Measurements from ENCODE around the gene MAN1B1.

MAN1B1 gene

GRCh38 chr9:137143459-137143858, 56.7 kb downstream of the MAN1B1 start:
- H3K9me3 ChIP-seq (ENCODE audit: insufficient read depth, low read depth, low read length) = no peaks in the 10 kb centered on the region
- H3K4me3 ChIP-seq (ENCODE audit: low read length) = no peak overlapping the region
- H3K9ac ChIP-seq (ENCODE audit: low read depth, low read length) = no peak overlapping the region
- peaks cover 75% of the 10 kb centered on the region for H3K27me3 ChIP-seq (ENCODE audit: insufficient read depth, low read length)
- H3K4me1 ChIP-seq (ENCODE audit: insufficient read depth, low read length) = no peaks in the 10 kb centered on the region
- no peaks in the 10 kb centered on the region for H3K36me3 ChIP-seq (ENCODE audit: insufficient read depth, low read depth, low read length)
- H3K27ac ChIP-seq (ENCODE audit: low read length) = no peak overlapping the region

- Histone ChIP-seq H3K4me3 (ENCODE audit: low read length) (no peak overlapping the region), H3K9ac (ENCODE audit: low read depth, low read length) (no peak overlapping the region), H3K4me1 (ENCODE audit: insufficient read depth, low read length) (no peaks in the 10 kb centered on the region), H3K36me3 (ENCODE audit: insufficient read depth, low read depth, low read length) (no peaks in the 10 kb centered on the region), H3K9me3 (ENCODE audit: insufficient read depth, low read depth, low read length) (no peaks in the 10 kb centered on the region), H3K27me3 (ENCODE audit: insufficient read depth, low read length) (peaks cover 62% of the 10 kb centered on the region), H3K27ac (ENCODE audit: low read length) (no peak overlapping the region)
Measured at GRCh38 chr9:137145731-137146526, 59.1 kb downstream of the MAN1B1 start.

- Histone ChIP-seq H3K4me1 (ENCODE audit: insufficient read depth, low read length) (no peaks in the 10 kb centered on the region), H3K36me3 (ENCODE audit: insufficient read depth, low read depth, low read length) (no peaks in the 10 kb centered on the region), H3K9me3 (ENCODE audit: insufficient read depth, low read depth, low read length) (no peaks in the 10 kb centered on the region), H3K27ac (ENCODE audit: low read length) (no peak overlapping the region), H3K9ac (ENCODE audit: low read depth, low read length) (no peak overlapping the region), H3K4me3 (ENCODE audit: low read length) (no peak overlapping the region), H3K27me3 (ENCODE audit: insufficient read depth, low read length) (peaks cover 56% of the 10 kb centered on the region)
Measured at GRCh38 chr9:137146527-137146918, 59.7 kb downstream of the MAN1B1 start.

DNA sequence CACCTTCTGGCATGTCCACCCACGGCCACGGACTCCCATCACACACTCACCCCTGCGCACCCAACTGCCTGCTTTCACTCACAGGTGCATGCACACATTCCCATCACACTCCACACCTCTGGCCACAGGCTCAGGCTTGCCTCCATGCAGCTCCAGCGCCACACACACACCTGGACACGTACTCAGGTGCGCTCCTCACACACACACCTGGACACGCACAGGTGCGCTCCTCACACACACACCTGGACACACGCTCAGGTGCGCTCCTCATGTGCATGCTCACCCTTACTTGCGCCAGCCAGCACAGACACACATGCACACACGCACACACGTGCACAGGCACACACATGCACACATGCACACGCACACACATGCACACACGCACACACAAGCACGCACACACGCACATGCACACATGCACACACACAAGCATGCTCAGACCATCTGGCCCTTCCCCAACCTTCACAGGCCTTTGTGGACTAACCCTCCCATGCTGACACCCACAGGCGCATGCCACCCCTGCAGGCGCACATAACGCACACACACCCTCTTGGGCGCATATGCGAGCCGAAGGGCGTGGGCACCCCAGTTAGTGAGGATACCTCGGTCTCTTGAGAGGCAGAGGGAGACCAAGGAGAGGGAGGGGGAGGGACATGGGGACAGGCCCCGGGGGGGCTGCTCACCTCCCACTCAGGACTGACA, 60.5 kb downstream of the MAN1B1 start:
- Histone ChIP-seq H3K4me1 (ENCODE audit: insufficient read depth, low read length) (no peaks in the 10 kb centered on the region), H3K4me3 (ENCODE audit: low read length) (no peak overlapping the region), H3K9me3 (ENCODE audit: insufficient read depth, low read depth, low read length) (no peaks in the 10 kb centered on the region), H3K27ac (ENCODE audit: low read length) (no peak overlapping the region), H3K27me3 (ENCODE audit: insufficient read depth, low read length) (peaks cover 48% of the 10 kb centered on the region), H3K36me3 (ENCODE audit: insufficient read depth, low read depth, low read length) (no peaks in the 10 kb centered on the region), H3K9ac (ENCODE audit: low read depth, low read length) (no peak overlapping the region)

DNA sequence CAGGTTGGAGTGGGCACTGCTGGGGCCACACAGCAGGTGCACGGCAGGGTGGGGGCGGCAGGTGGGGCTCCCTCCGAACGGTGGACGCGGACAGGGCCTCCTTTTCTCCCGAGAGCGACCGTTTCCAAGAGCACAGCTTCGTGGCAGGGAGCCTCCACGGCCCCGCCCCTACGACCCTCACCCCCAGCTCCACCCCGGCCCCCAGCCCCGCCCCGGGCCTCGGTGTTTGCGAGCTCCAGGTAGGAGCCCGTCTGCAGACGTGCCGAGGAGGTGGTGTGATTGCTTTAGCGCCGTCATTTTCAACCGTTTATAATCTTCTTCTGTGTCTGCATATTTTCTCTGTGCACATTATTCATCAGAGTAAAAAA, 61.0 kb downstream of the MAN1B1 start:
- Histone ChIP-seq H3K27ac (ENCODE audit: low read length) (no peak overlapping the region), H3K36me3 (ENCODE audit: insufficient read depth, low read depth, low read length) (no peaks in the 10 kb centered on the region), H3K9me3 (ENCODE audit: insufficient read depth, low read depth, low read length) (no peaks in the 10 kb centered on the region), H3K27me3 (ENCODE audit: insufficient read depth, low read length) (peaks cover 43% of the 10 kb centered on the region), H3K9ac (ENCODE audit: low read depth, low read length) (no peak overlapping the region), H3K4me3 (ENCODE audit: low read length) (no peak overlapping the region), H3K4me1 (ENCODE audit: insufficient read depth, low read length) (no peaks in the 10 kb centered on the region)

DNA sequence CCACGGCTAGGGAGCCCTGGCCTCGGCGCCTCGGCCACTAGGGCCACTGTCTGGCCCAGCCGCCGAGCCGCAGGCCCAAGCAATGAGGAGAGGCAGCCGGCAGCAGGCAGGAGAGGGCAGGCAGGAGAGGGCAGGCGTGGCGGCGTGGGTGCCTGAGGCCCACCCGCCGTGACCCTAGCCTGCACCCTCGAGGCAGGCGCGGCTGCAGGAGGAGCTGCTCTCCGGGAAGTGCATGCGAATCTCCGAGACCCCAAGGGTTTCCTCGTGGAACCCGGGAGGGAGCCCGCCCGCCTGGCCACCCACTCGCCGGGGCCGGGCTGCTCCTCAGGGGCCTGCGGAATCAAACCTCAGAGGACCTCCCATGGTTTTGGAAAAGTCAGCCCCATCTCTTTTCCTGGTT, 61.5 kb downstream of the MAN1B1 start:
- Histone ChIP-seq H3K36me3 (ENCODE audit: insufficient read depth, low read depth, low read length) (no peaks in the 10 kb centered on the region), H3K4me3 (ENCODE audit: low read length) (no peak overlapping the region), H3K27ac (ENCODE audit: low read length) (no peak overlapping the region), H3K9ac (ENCODE audit: low read depth, low read length) (no peak overlapping the region), H3K9me3 (ENCODE audit: insufficient read depth, low read depth, low read length) (peaks cover 4% of the 10 kb centered on the region), H3K27me3 (ENCODE audit: insufficient read depth, low read length) (peaks cover 38% of the 10 kb centered on the region), H3K4me1 (ENCODE audit: insufficient read depth, low read length) (no peaks in the 10 kb centered on the region)

DNA sequence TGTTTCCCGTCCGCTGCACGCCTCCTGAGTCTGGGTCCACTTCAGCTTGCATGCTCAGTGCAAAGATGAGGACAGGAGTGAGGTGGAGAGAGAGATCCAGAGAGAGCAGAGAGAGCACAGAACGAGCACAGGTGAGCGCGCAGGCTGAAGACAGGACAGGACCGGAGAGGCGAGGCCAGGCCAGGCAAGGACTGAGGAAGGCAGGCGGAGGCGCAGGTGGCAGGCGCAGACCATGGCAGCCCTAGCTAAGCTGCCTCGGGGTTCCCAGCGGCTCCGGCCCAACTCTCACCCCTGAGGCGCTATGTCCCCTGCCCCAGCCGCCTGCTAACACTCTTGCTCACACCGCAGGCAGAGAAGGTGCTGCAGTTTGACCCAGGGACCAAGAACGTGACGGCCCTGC, 61.9 kb downstream of the MAN1B1 start:
- peaks cover 4% of the 10 kb centered on the region for H3K9me3 ChIP-seq (ENCODE audit: insufficient read depth, low read depth, low read length)
- H3K4me3 ChIP-seq (ENCODE audit: low read length) = no peak overlapping the region
- H3K4me1 ChIP-seq (ENCODE audit: insufficient read depth, low read length) = no peaks in the 10 kb centered on the region
- H3K27me3 ChIP-seq (ENCODE audit: insufficient read depth, low read length) = peaks cover 34% of the 10 kb centered on the region
- H3K9ac ChIP-seq (ENCODE audit: low read depth, low read length) = no peak overlapping the region
- H3K36me3 ChIP-seq (ENCODE audit: insufficient read depth, low read depth, low read length) = no peaks in the 10 kb centered on the region
- no peak overlapping the region for H3K27ac ChIP-seq (ENCODE audit: low read length)

GRCh38 chr9:137149363-137149762, 62.6 kb downstream of the MAN1B1 start:
- H3K9me3 ChIP-seq (ENCODE audit: insufficient read depth, low read depth, low read length) = peaks cover 4% of the 10 kb centered on the region
- H3K4me3 ChIP-seq (ENCODE audit: low read length) = no peak overlapping the region
- no peaks in the 10 kb centered on the region for H3K4me1 ChIP-seq (ENCODE audit: insufficient read depth, low read length)
- H3K9ac ChIP-seq (ENCODE audit: low read depth, low read length) = no peak overlapping the region
- no peak overlapping the region for H3K27ac ChIP-seq (ENCODE audit: low read length)
- peaks cover 29% of the 10 kb centered on the region; the same call in 1 of the 2 replicates for H3K27me3 ChIP-seq (ENCODE audit: insufficient read depth, low read length)
- no peaks in the 10 kb centered on the region for H3K36me3 ChIP-seq (ENCODE audit: insufficient read depth, low read depth, low read length)

GRCh38 chr9:137149942-137150616, 63.3 kb downstream of the MAN1B1 start:
- no peak overlapping the region for H3K4me3 ChIP-seq (ENCODE audit: low read length)

DNA sequence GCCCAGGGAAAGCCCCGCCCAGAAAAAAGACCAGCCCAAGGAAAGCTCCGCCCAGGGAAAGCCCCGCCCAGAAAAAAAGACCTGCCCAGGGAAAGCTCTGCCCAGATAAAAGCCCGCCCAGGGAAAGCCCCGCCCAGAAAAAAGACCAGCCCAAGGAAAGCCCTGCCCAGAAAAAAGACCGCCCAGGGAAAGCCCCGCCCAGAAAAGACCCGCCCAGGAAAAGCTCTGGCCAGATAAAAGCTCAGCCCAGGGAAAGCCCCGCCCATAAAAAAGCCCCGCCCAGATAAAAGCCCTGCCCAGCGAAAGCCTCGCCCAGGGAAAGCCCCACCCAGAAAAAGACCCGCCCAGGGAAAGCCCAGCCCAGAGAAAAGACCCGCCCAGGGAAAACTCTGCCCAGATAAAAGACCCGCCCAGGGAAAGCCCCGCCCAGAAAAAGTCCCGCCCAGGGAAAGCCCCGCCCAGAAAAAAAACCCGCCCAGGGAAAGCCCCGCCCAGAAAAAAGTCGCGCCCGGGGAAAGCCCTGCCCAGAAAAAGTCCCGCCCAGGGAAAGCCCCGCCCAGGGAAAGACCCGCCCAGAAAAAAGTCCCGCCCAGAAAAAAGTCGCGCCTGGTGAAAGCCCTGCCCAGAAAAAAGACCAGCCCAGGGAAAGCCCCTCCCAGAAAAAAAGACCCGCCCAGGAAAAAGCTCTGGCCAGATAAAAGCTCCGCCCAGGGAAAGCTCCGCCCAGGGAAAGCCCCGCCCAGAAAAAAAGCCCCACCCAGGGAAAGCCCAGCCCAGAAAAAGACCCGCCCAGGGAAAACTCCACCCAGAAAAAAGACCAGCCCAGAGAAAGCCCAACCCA, 64.1 kb downstream of the MAN1B1 start:
- H3K27me3 ChIP-seq (ENCODE audit: insufficient read depth, low read length) = peaks cover 40% of the 10 kb centered on the region
- no peak overlapping the region for H3K27ac ChIP-seq (ENCODE audit: low read length)
- H3K9me3 ChIP-seq (ENCODE audit: insufficient read depth, low read depth, low read length) = peaks cover 4% of the 10 kb centered on the region
- H3K4me3 ChIP-seq (ENCODE audit: low read length) = no peak overlapping the region
- H3K9ac ChIP-seq (ENCODE audit: low read depth, low read length) = no peak overlapping the region
- no peaks in the 10 kb centered on the region for H3K36me3 ChIP-seq (ENCODE audit: insufficient read depth, low read depth, low read length)
- no peaks in the 10 kb centered on the region for H3K4me1 ChIP-seq (ENCODE audit: insufficient read depth, low read length)

More at GRCh38 chr9:137149942-137150616, 63.3 kb downstream of the MAN1B1 start:
- Histone ChIP-seq H3K9me3 (ENCODE audit: insufficient read depth, low read depth, low read length) (peaks cover 4% of the 10 kb centered on the region), H3K36me3 (ENCODE audit: insufficient read depth, low read depth, low read length) (no peaks in the 10 kb centered on the region), H3K27ac (ENCODE audit: low read length) (no peak overlapping the region), H3K9ac (ENCODE audit: low read depth, low read length) (no peak overlapping the region), H3K27me3 (ENCODE audit: insufficient read depth, low read length) (peaks cover 36% of the 10 kb centered on the region), H3K4me1 (ENCODE audit: insufficient read depth, low read length) (no peaks in the 10 kb centered on the region)

DNA sequence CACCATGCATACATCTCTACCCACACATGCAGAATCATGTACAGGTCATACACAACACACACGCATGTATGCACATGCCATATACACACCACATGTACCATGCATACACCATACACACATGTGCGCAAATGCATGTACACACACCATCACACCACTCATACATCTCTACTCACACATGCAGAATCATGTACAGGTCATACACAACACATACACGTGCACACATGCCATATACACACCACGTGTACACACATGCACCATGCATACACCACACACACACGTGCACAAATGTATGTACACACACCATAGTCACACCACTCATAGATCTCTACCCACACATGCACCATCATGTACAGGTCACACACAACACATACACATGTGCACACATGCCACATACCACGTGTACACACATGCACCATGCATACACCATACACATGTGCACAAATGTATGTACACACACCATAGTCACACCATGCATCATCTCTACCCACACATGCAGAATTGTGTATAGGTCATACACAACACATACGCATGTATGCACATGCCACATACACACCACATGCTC, 66.1 kb downstream of the MAN1B1 start:
- H3K27ac ChIP-seq (ENCODE audit: low read length) = no peak overlapping the region
- peaks cover 4% of the 10 kb centered on the region for H3K9me3 ChIP-seq (ENCODE audit: insufficient read depth, low read depth, low read length)

More for the DNA sequence above, 66.1 kb downstream of the MAN1B1 start:
- Histone ChIP-seq H3K36me3 (ENCODE audit: insufficient read depth, low read depth, low read length) (no peaks in the 10 kb centered on the region), H3K4me3 (ENCODE audit: low read length) (no peak overlapping the region), H3K27me3 (ENCODE audit: insufficient read depth, low read length) (peaks cover 47% of the 10 kb centered on the region), H3K9ac (ENCODE audit: low read depth, low read length) (no peak overlapping the region), H3K4me1 (ENCODE audit: insufficient read depth, low read length) (no peaks in the 10 kb centered on the region)
